ENCODE measurements around the gene ULK4.

Gene ULK4

GRCh38 chr3:41960826-41961750 lies 815 bp downstream of the ULK4 start:
- Histone ChIP-seq H3K4me1 (ENCODE audit: low read length) (peaks cover 12% of the 10 kb centered on the region), H3K27me3 (ENCODE audit: low read depth, low read length) (no peaks in the 10 kb centered on the region), H3K27ac (ENCODE audit: low read length) (peak overlapping the region; percentile 39), H3K9ac (ENCODE audit: low read length) (peak overlapping the region; percentile 66), H3K4me3 (ENCODE audit: low read length) (peak overlapping the region; percentile 89), H3K9me3 (ENCODE audit: insufficient read depth, low read length) (no peaks in the 10 kb centered on the region), H4K20me1 (ENCODE audit: insufficient read depth, low read length) (no peaks in the 10 kb centered on the region), H3K4me2 (ENCODE audit: low read length) (peak overlapping the region; percentile 99), H2AFZ (ENCODE audit: low read depth, low read length) (peak overlapping the region; percentile 95), H3K79me2 (ENCODE audit: low read length) (peaks cover 4% of the 10 kb centered on the region; the same call in 1 of the 2 replicates), H3K36me3 (replicated peaks; ENCODE audit: low read depth, low read length) (no peaks in the 10 kb centered on the region)
- TF ChIP-seq EZH2phosphoT487 (IDR thresholded peaks at IDR 0.05; ENCODE audit: low read depth): no peak
- TF ChIP-seq, protein P1, sequence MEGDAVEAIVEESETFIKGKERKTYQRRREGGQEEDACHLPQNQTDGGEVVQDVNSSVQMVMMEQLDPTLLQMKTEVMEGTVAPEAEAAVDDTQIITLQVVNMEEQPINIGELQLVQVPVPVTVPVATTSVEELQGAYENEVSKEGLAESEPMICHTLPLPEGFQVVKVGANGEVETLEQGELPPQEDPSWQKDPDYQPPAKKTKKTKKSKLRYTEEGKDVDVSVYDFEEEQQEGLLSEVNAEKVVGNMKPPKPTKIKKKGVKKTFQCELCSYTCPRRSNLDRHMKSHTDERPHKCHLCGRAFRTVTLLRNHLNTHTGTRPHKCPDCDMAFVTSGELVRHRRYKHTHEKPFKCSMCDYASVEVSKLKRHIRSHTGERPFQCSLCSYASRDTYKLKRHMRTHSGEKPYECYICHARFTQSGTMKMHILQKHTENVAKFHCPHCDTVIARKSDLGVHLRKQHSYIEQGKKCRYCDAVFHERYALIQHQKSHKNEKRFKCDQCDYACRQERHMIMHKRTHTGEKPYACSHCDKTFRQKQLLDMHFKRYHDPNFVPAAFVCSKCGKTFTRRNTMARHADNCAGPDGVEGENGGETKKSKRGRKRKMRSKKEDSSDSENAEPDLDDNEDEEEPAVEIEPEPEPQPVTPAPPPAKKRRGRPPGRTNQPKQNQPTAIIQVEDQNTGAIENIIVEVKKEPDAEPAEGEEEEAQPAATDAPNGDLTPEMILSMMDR (IDR thresholded peaks at IDR 0.05; ENCODE audit: low read depth, low read length): no peak

- peaks cover 7% of the 10 kb centered on the region for H3K4me1 ChIP-seq (ENCODE audit: low read length)
- no peak overlapping the region for H2AFZ ChIP-seq (ENCODE audit: low read depth, low read length)
- peaks cover 4% of the 10 kb centered on the region; the same call in 1 of the 2 replicates for H3K79me2 ChIP-seq (ENCODE audit: low read length)
- no peak overlapping the region for H3K4me3 ChIP-seq (ENCODE audit: low read length)
- TF ChIP-seq, protein P1 (IDR thresholded peaks at IDR 0.05; ENCODE audit: low read depth, low read length): no peak
- H4K20me1 ChIP-seq (ENCODE audit: insufficient read depth, low read length): no peaks in the 10 kb centered on the region
- H3K4me2 ChIP-seq (ENCODE audit: low read length): no peak overlapping the region
- no peaks in the 10 kb centered on the region for H3K36me3 ChIP-seq (replicated peaks; ENCODE audit: low read depth, low read length)
- no peak overlapping the region for H3K9ac ChIP-seq (ENCODE audit: low read length)
- H3K27me3 ChIP-seq (ENCODE audit: low read depth, low read length): no peaks in the 10 kb centered on the region
- no peak overlapping the region for H3K27ac ChIP-seq (ENCODE audit: low read length)
- H3K9me3 ChIP-seq (ENCODE audit: insufficient read depth, low read length): no peaks in the 10 kb centered on the region
These were observed 5.3 kb downstream of the ULK4 start for GRCh38 chr3:41956574-41956973.

- Histone ChIP-seq H3K9ac (ENCODE audit: low read length) (no peak overlapping the region), H3K9me3 (ENCODE audit: insufficient read depth, low read length) (no peaks in the 10 kb centered on the region), H3K27ac (ENCODE audit: low read length) (no peak overlapping the region), H3K4me3 (ENCODE audit: low read length) (no peak overlapping the region), H3K4me2 (ENCODE audit: low read length) (no peak overlapping the region), H3K36me3 (replicated peaks; ENCODE audit: low read depth, low read length) (no peaks in the 10 kb centered on the region), H4K20me1 (ENCODE audit: insufficient read depth, low read length) (no peaks in the 10 kb centered on the region), H2AFZ (ENCODE audit: low read depth, low read length) (no peak overlapping the region), H3K79me2 (ENCODE audit: low read length) (no peaks in the 10 kb centered on the region), H3K27me3 (ENCODE audit: low read depth, low read length) (no peaks in the 10 kb centered on the region), H3K4me1 (ENCODE audit: low read length) (no peaks in the 10 kb centered on the region)
- TF ChIP-seq, protein P1 (IDR thresholded peaks at IDR 0.05; ENCODE audit: low read depth, low read length): no peak
- TF ChIP-seq EZH2phosphoT487 (IDR thresholded peaks at IDR 0.05; ENCODE audit: low read depth): no peak
These were observed 6.7 kb downstream of the ULK4 start for GRCh38 chr3:41955192-41955591.

- H3K4me2 ChIP-seq (ENCODE audit: low read length): no peak overlapping the region
- H3K4me1 ChIP-seq (ENCODE audit: low read length): no peaks in the 10 kb centered on the region
- peaks cover 3% of the 10 kb centered on the region for H3K36me3 ChIP-seq (replicated peaks; ENCODE audit: low read depth, low read length)
- no peak for TF ChIP-seq EZH2phosphoT487 (IDR thresholded peaks at IDR 0.05; ENCODE audit: low read depth)
- TF ChIP-seq, protein P1 (IDR thresholded peaks at IDR 0.05; ENCODE audit: low read depth, low read length): no peak
- H3K9me3 ChIP-seq (ENCODE audit: insufficient read depth, low read length): peaks cover 5% of the 10 kb centered on the region
- no peaks in the 10 kb centered on the region for H3K79me2 ChIP-seq (ENCODE audit: low read length)
- H2AFZ ChIP-seq (ENCODE audit: low read depth, low read length): no peak overlapping the region
- no peak overlapping the region for H3K4me3 ChIP-seq (ENCODE audit: low read length)
- H4K20me1 ChIP-seq (ENCODE audit: insufficient read depth, low read length): no peaks in the 10 kb centered on the region
- H3K27me3 ChIP-seq (ENCODE audit: low read depth, low read length): no peaks in the 10 kb centered on the region
- H3K27ac ChIP-seq (ENCODE audit: low read length): no peak overlapping the region
- H3K9ac ChIP-seq (ENCODE audit: low read length): no peak overlapping the region
These were observed 18.5 kb downstream of the ULK4 start for GRCh38 chr3:41943311-41943843.

All from OCI-LY3 (cell line).